WTC11 (cell line): ENCODE results near the gene RBFOX2.

Experiments used
- CTCF ChIP-seq: fragments of 200-600 bp; IDR thresholded peaks from 2 replicates; pipeline ENCODE4 v1.8.0; 2022; ENCODE audit warnings: antibody characterized with exemption
- ZNF121 ChIP-seq: sonication (generic); formaldehyde crosslinking; IDR thresholded peaks from 2 replicates; pipeline ENCODE4 v1.8.0; 2023; ENCODE audit warnings: missing genetic modification reagents
- ZNF138 ChIP-seq: sonication (generic); formaldehyde crosslinking; conservative IDR thresholded peaks from 2 replicates; pipeline ENCODE4 v1.8.1; 2022; ENCODE audit warnings: mild to moderate bottlenecking, moderate library complexity, missing genetic modification reagents

GRCh38 chr22:35899736-35900135 lies 128.9 kb downstream of the RBFOX2 start:
- no peak for TF ChIP-seq CTCF
- no peak for TF ChIP-seq ZNF121
- no peak for TF ChIP-seq ZNF138
